HPDE6-E6E7 (cell line): Measurements from ENCODE around the gene MT2A.
A peak's percentile ranks its signal among the peaks of the same experiment; 100 is the strongest.

Source experiments
- DNase-seq: peaks from one replicate; pipeline ENCODE4 v3.0.0; 2011; ENCODE audit warnings: missing footprints; ENCODE audit errors: extremely low spot score

MT2A gene

GRCh38 chr16:56600398-56600999 lies 7.9 kb upstream of the MT2A start:
- DNase-seq = peak; percentile 71

- no peak for DNase-seq
Observed at GRCh38 chr16:56601325-56601724, 7.1 kb upstream of the MT2A start.

GRCh38 chr16:56603589-56603988 lies 4.8 kb upstream of the MT2A start:
- DNase-seq = no peak

- DNase-seq = no peak
Observed at GRCh38 chr16:56604966-56605365, 3.4 kb upstream of the MT2A start.

- DNase-seq = no peak
Observed at GRCh38 chr16:56605475-56605874, 2.9 kb upstream of the MT2A start.

- peak; percentile 68 for DNase-seq
Observed at GRCh38 chr16:56606071-56606475, 2.3 kb upstream of the MT2A start.

GRCh38 chr16:56606476-56607108 lies 1.8 kb upstream of the MT2A start:
- peak; percentile 62 for DNase-seq

GRCh38 chr16:56607109-56607618 lies 1.2 kb upstream of the MT2A start:
- peak; percentile 93 for DNase-seq

GRCh38 chr16:56607675-56608042 lies 725 bp upstream of the MT2A start:
- DNase-seq = no peak

- no peak for DNase-seq
Observed at GRCh38 chr16:56608876-56609462, 585 bp downstream of the MT2A start.

GRCh38 chr16:56609463-56609921 lies 1.1 kb downstream of the MT2A start:
- DNase-seq = peak; percentile 71

- peak; percentile 49 for DNase-seq
Observed at GRCh38 chr16:56610017-56610608, 1.7 kb downstream of the MT2A start.

- no peak for DNase-seq
Observed at GRCh38 chr16:56610609-56611111, 2.3 kb downstream of the MT2A start.

GRCh38 chr16:56611281-56611833 lies 3.0 kb downstream of the MT2A start:
- DNase-seq = no peak

- no peak for DNase-seq
Observed at GRCh38 chr16:56613706-56614105, 5.3 kb downstream of the MT2A start.

GRCh38 chr16:56614549-56614991 lies 6.2 kb downstream of the MT2A start:
- DNase-seq = peak; percentile 48

- no peak for DNase-seq
Observed at GRCh38 chr16:56615353-56615752, 7.0 kb downstream of the MT2A start.

GRCh38 chr16:56616608-56617211 lies 8.3 kb downstream of the MT2A start:
- DNase-seq = no peak

GRCh38 chr16:56617212-56618085 lies 9.1 kb downstream of the MT2A start:
- no peak for DNase-seq

- DNase-seq = no peak
Observed at GRCh38 chr16:56618138-56618537, 9.8 kb downstream of the MT2A start.
